ENCODE measurements around the gene FERMT1.

FERMT1 gene

GRCh38 chr20:6070829-6071695 lies 51.8 kb downstream of the FERMT1 start:
- Histone ChIP-seq H3K4me3 (ENCODE audit: extremely low read depth, insufficient read depth, low read length, poor library complexity, severe bottlenecking) (no peak overlapping the region), H3K4me1 (ENCODE audit: control insufficient read depth, insufficient read depth, low read length, poor library complexity, severe bottlenecking) (peaks cover 6% of the 10 kb centered on the region), H3K36me3 (ENCODE audit: control insufficient read depth, insufficient read depth, low read length) (peaks cover 6% of the 10 kb centered on the region), H3K9me3 (ENCODE audit: control insufficient read depth, low read length) (no peaks in the 10 kb centered on the region), H3K27ac (ENCODE audit: low read depth, low read length, severe bottlenecking) (no peak overlapping the region)
- WGBS, 2 experiments (ENCODE audit: insufficient coverage in 2 of 2): 90 to 92% methylated on average over 3 to 4 of the region's 6 CpGs

GRCh38 chr20:6069669-6070068 lies 53.2 kb downstream of the FERMT1 start:
- Histone ChIP-seq H3K36me3 (ENCODE audit: control insufficient read depth, insufficient read depth, low read length) (no peaks in the 10 kb centered on the region), H3K27ac (ENCODE audit: low read depth, low read length, severe bottlenecking) (no peak overlapping the region), H3K4me3 (ENCODE audit: extremely low read depth, insufficient read depth, low read length, poor library complexity, severe bottlenecking) (no peak overlapping the region), H3K9me3 (ENCODE audit: control insufficient read depth, low read length) (no peaks in the 10 kb centered on the region), H3K4me1 (ENCODE audit: control insufficient read depth, insufficient read depth, low read length, poor library complexity, severe bottlenecking) (peaks cover 6% of the 10 kb centered on the region)
- 88% methylated on average over 1 of the region's 2 CpGs for WGBS, 2 experiments (ENCODE audit: insufficient coverage in 2 of 2)

- no CpG with 5 or more reads among the region's 4 CpGs for WGBS, 2 experiments (ENCODE audit: insufficient coverage in 2 of 2)
- H3K36me3 ChIP-seq (ENCODE audit: control insufficient read depth, insufficient read depth, low read length): no peaks in the 10 kb centered on the region
Observed at GRCh38 chr20:6067763-6068318, 55.0 kb downstream of the FERMT1 start.

GRCh38 chr20:6066582-6066981 lies 56.2 kb downstream of the FERMT1 start:
- Histone ChIP-seq H3K4me1 (ENCODE audit: control insufficient read depth, insufficient read depth, low read length, poor library complexity, severe bottlenecking) (no peaks in the 10 kb centered on the region), H3K27ac (ENCODE audit: low read depth, low read length, severe bottlenecking) (no peak overlapping the region), H3K36me3 (ENCODE audit: control insufficient read depth, insufficient read depth, low read length) (no peaks in the 10 kb centered on the region), H3K4me3 (ENCODE audit: extremely low read depth, insufficient read depth, low read length, poor library complexity, severe bottlenecking) (no peak overlapping the region), H3K9me3 (ENCODE audit: control insufficient read depth, low read length) (no peaks in the 10 kb centered on the region)
- WGBS, 2 experiments (ENCODE audit: insufficient coverage in 2 of 2): 74 to 90% methylated on average over 3 of the region's 3 CpGs

More at GRCh38 chr20:6067763-6068318, 55.0 kb downstream of the FERMT1 start:
- Histone ChIP-seq H3K27ac (ENCODE audit: low read depth, low read length, severe bottlenecking) (no peak overlapping the region), H3K4me1 (ENCODE audit: control insufficient read depth, insufficient read depth, low read length, poor library complexity, severe bottlenecking) (no peaks in the 10 kb centered on the region), H3K9me3 (ENCODE audit: control insufficient read depth, low read length) (no peaks in the 10 kb centered on the region), H3K4me3 (ENCODE audit: extremely low read depth, insufficient read depth, low read length, poor library complexity, severe bottlenecking) (no peak overlapping the region)

GRCh38 chr20:6061544-6061943 lies 61.3 kb downstream of the FERMT1 start:
- Histone ChIP-seq H3K36me3 (ENCODE audit: control insufficient read depth, insufficient read depth, low read length) (no peaks in the 10 kb centered on the region), H3K4me1 (ENCODE audit: control insufficient read depth, insufficient read depth, low read length, poor library complexity, severe bottlenecking) (peaks cover 16% of the 10 kb centered on the region), H3K4me3 (ENCODE audit: extremely low read depth, insufficient read depth, low read length, poor library complexity, severe bottlenecking) (no peak overlapping the region), H3K27ac (ENCODE audit: low read depth, low read length, severe bottlenecking) (no peak overlapping the region), H3K9me3 (ENCODE audit: control insufficient read depth, low read length) (no peaks in the 10 kb centered on the region)
- 60% methylated on average over 1 of the region's 2 CpGs; no CpG with 5 or more reads in 1 of the 2 experiments for WGBS, 2 experiments (ENCODE audit: insufficient coverage in 2 of 2)

DNA sequence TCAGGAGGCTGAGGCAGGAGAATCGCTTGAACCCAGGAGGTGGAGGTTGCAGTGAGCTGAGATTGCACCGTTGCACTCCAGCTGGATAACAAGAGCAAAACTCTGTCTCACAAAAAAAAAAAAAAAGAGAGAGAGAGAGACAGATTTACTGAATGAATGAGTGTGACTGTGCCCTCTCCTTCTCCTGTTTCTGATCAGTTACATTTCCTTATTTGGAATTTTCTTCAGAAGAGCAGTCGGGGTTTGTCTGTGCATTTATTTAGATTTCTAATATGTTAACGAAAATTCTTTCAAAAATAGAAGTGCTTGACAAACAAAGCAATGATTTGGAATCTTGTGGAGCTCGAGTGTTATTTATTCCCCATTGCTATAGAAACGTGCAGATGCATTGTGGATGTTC lies 62.6 kb downstream of the FERMT1 start:
- WGBS, 2 experiments (ENCODE audit: insufficient coverage in 2 of 2): 83 to 94% methylated on average over 2 to 3 of the region's 6 CpGs
- Histone ChIP-seq H3K27ac (ENCODE audit: low read depth, low read length, severe bottlenecking) (no peak overlapping the region), H3K9me3 (ENCODE audit: control insufficient read depth, low read length) (no peaks in the 10 kb centered on the region), H3K36me3 (ENCODE audit: control insufficient read depth, insufficient read depth, low read length) (no peaks in the 10 kb centered on the region), H3K4me3 (ENCODE audit: extremely low read depth, insufficient read depth, low read length, poor library complexity, severe bottlenecking) (no peak overlapping the region), H3K4me1 (ENCODE audit: control insufficient read depth, insufficient read depth, low read length, poor library complexity, severe bottlenecking) (peaks cover 23% of the 10 kb centered on the region)

DNA sequence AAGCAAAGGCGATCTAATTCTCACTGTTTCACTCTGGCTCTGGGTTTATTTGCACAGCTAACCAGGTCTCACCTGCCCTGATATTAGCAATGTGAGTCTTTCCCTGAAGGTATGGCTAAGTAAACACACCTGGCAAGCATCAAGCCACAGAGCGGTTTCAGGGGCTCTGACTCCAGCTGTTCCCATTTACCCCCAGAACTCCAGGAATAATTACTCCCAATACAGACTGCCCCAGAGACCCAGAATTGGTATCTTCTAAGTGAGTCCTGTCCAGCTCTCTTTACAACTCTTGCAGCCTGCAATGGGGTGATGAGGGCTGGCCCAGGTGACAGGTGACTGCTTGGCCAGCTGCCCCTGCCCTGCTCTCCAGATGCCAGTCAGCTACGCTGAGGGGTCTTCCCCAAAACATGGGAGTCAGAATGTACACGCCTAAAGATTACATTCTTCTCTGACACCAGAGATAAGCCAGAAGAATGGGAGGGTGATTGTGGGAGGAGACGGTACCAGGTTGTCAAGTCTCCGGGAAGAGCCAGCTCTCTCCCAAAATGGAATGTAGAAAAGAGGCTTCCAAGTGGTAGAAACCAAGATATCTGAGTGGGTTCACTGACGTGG lies 64.0 kb downstream of the FERMT1 start:
- no peak overlapping the region for H3K4me3 ChIP-seq (ENCODE audit: extremely low read depth, insufficient read depth, low read length, poor library complexity, severe bottlenecking)
- peaks cover 31% of the 10 kb centered on the region for H3K4me1 ChIP-seq (ENCODE audit: control insufficient read depth, insufficient read depth, low read length, poor library complexity, severe bottlenecking)
- H3K36me3 ChIP-seq (ENCODE audit: control insufficient read depth, insufficient read depth, low read length): no peaks in the 10 kb centered on the region
- no peaks in the 10 kb centered on the region for H3K9me3 ChIP-seq (ENCODE audit: control insufficient read depth, low read length)
- 80 to 83% methylated on average over 4 to 5 of the region's 7 CpGs for WGBS, 2 experiments (ENCODE audit: insufficient coverage in 2 of 2)
- H3K27ac ChIP-seq (ENCODE audit: low read depth, low read length, severe bottlenecking): peak overlapping the region; percentile 90

- Histone ChIP-seq H3K36me3 (ENCODE audit: control insufficient read depth, insufficient read depth, low read length) (no peaks in the 10 kb centered on the region), H3K27ac (ENCODE audit: low read depth, low read length, severe bottlenecking) (peak overlapping the region; percentile 90), H3K4me3 (ENCODE audit: extremely low read depth, insufficient read depth, low read length, poor library complexity, severe bottlenecking) (no peak overlapping the region), H3K9me3 (ENCODE audit: control insufficient read depth, low read length) (no peaks in the 10 kb centered on the region), H3K4me1 (ENCODE audit: control insufficient read depth, insufficient read depth, low read length, poor library complexity, severe bottlenecking) (peaks cover 37% of the 10 kb centered on the region)
- WGBS, 2 experiments (ENCODE audit: insufficient coverage in 2 of 2): 92 to 100% methylated on average over 2 of the region's 2 CpGs
Observed at GRCh38 chr20:6057691-6058090, 65.1 kb downstream of the FERMT1 start.

- peaks cover 37% of the 10 kb centered on the region for H3K4me1 ChIP-seq (ENCODE audit: control insufficient read depth, insufficient read depth, low read length, poor library complexity, severe bottlenecking)
- H3K36me3 ChIP-seq (ENCODE audit: control insufficient read depth, insufficient read depth, low read length): no peaks in the 10 kb centered on the region
- 95 to 96% methylated on average over 2 of the region's 2 CpGs for WGBS, 2 experiments (ENCODE audit: insufficient coverage in 2 of 2)
Observed at GRCh38 chr20:6057139-6057538, 65.7 kb downstream of the FERMT1 start.

DNA sequence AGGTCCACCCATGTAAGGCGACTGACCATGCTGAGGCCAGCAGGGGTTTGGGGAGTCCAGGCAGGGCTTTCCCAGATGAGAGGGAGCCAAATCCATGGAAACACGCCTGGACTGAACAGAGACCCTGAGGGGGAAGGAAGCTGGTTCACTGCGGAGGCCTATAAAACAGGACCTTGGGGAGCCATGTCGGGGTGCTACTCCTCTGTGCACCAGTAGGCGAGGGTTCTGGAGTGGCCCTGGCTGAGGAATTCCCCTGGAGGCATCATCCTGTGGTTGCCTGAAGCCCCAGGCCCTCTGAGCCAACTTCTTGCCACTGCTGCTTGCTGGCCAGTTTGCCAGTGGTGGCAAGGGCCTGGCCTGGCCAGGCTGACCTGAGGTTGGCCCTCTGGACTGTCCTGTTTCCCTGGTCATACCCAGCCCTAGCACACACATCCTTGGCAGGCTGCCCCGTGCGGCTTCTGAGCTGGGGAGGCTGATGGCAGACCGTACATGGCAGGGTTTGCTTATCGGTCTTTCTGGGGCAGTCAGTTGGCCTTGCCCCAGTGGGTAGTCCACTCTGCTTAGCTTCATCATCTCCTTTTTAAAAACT lies 66.8 kb downstream of the FERMT1 start:
- Histone ChIP-seq H3K27ac (ENCODE audit: low read depth, low read length, severe bottlenecking) (peak overlapping the region; percentile 96), H3K4me1 (ENCODE audit: control insufficient read depth, insufficient read depth, low read length, poor library complexity, severe bottlenecking) (peaks cover 41% of the 10 kb centered on the region), H3K9me3 (ENCODE audit: control insufficient read depth, low read length) (no peaks in the 10 kb centered on the region), H3K36me3 (ENCODE audit: control insufficient read depth, insufficient read depth, low read length) (no peaks in the 10 kb centered on the region), H3K4me3 (ENCODE audit: extremely low read depth, insufficient read depth, low read length, poor library complexity, severe bottlenecking) (no peak overlapping the region)
- 91 to 94% methylated on average over 9 of the region's 9 CpGs for WGBS, 2 experiments (ENCODE audit: insufficient coverage in 2 of 2)

More at GRCh38 chr20:6057139-6057538, 65.7 kb downstream of the FERMT1 start:
- Histone ChIP-seq H3K4me3 (ENCODE audit: extremely low read depth, insufficient read depth, low read length, poor library complexity, severe bottlenecking) (no peak overlapping the region), H3K27ac (ENCODE audit: low read depth, low read length, severe bottlenecking) (no peak overlapping the region), H3K9me3 (ENCODE audit: control insufficient read depth, low read length) (no peaks in the 10 kb centered on the region)
